T-helper 2 cell (primary cell): ENCODE measurements around the gene RAPGEF6.
A peak's percentile ranks its signal among the peaks of the same experiment; 100 is the strongest.
"Not testable (repeated sequence)": the region's sequence is repeated elsewhere in the genome, so short reads cannot be mapped to it uniquely, and the experiment has no call there.

ENCODE experiments used
- DNase-seq, 5 experiments: peaks; one replicate each; pipeline versions ENCODE4 v3.0.0 to v3.0.0-alpha.2; 2012 to 2022

RAPGEF6 gene

DNA sequence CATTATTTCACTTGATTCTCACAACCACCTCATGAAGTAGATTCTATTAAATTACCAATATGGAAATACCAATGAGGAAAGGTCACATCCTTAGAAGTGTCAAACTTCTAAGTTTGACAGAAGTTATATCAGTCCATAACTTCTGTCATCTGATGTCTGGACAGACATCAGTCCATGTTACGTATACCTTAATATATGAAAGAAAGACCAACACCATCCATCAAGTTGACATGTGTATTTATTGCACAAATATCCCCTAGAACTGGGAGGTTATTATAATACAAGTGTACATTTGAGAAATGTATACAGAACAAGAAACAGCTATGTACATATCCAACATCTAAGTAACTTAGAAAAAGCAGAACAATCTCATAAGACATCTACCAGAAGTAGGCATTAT is 6.5 kb upstream of the RAPGEF6 start:
- no peak for DNase-seq

DNA sequence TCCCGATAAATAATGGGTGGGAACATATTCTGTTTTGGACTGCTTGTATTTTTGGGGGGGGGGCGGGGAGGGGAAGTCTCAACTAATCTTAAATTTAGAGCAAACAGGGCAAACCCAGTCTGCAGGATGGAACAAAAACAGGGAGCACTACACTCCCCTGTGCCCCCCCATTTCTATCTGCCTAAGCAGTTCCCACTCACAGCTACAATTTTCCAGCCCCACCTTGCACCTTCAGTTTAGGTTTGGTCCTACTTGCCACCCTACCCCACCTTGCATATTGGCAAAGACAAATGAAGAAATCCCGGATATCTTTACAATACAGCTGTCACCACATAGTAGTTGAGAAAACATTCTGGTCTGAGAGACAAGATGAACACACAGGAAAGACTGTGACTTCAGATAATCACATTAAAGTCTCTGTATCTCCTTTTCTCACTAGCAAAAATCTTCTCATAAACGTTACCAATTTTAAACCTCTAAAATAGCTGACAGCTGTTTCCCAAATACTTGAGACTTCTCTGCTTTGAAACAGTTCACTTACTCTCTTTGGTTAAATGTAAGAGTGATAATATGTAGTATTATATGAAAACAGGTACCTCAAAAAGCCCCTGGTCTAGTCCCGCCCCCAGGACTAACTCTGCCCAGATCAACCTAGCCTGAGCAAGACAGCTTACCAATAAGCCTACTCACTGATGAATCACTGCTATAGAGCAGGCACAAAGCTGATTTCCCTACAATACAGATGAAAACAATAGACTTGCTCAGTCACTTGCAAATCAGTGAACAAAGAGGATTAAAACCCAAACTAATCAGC is 5.2 kb upstream of the RAPGEF6 start:
- peak in 2 of 5 experiments; percentile 39 to 59 for DNase-seq

DNA sequence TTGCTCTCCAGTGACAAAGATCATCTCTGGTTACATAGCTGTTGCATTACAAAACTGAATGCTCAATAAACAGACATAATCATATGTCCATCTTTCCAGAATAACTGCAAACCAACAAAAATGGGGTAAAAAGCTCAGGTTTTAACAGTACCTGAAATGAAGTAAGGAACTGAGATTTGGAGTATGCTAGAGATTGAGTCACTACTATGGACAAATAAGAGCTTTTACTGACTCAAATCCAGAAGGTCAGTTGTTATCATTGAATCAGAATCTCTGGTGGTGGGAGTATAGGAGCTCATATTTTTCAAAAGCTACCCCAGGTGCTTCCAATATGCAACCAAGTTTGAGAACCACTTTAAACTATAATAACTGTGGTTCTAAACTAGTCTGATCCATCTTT is 4.1 kb upstream of the RAPGEF6 start:
- no peak for DNase-seq

DNA sequence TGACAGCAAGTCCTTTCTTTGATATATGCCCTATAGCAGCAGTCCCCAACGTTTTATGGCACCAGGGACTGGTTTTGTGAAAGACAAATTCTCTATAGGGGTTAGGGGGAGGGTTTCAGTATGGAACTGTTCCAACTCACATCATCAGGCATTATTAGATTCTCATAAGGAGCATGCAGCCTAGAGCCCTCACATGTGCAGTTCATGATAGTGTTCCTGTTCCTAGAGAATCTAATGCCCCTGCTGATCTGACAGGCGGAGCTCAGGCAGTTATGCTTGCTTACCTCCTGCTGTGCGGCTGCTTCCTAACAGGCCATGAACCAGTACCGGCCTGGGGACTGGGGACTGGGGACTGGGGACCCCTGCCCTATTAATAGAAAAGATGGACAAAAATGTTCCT is 2.7 kb upstream of the RAPGEF6 start:
- DNase-seq, result no peak

DNA sequence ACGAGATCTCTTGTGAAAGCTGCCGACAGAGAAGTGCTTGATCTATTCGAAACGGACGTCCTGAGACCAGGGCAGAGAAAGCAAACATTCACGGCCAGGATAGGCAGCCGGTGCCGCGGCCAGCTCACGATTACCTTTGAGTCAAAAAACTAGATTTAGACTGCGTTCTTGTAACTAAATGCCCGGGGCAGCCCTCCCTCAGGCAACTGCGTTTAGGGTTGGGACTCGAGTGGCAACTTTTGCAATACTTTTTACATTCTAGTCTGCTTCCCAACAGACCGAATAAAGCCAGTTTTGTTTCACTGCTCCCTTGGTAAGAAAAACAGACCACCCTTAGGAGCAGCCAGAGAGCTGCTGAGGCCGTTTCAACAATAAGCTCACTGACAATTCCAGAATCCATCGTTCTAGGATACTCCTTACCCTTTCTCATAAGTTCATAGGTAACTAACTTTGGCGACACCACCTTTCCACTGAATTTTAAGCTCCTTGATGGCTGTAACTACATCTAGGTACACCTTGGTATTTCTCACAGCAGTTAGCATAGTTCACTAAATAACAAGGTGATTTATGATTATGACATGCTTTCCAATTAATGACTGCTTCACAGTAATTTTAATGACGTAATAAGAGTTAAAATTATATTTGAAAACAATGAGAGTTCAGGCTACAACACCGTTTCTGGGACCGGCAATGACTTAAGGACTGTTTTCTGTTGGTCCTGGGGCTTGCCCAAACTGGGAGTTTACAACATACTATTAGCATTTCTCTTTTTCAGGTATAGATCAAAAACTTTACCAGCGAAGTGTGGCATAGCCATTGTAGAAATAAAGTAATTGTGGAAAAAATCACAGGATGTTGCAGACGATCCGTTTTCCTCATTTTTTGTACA is 899 bp upstream of the RAPGEF6 start:
- peak in 1 of 5 experiments; percentile 41 for DNase-seq

DNA sequence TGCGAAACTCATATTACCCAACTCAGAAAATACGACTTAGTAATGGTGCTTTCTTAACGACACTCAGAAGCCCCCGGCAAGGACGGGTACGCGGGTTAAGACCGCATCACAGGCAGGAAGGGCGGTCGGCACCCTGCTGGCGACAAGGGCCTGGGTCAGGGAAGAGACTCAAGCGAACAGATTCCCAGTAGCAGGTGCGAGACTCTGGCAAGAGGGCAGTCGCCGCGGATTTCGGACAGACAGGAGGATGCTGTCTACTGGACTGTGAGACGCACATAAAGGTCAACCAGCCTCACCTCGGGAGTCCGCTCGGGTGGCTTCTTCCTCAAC is 398 bp downstream of the RAPGEF6 start:
- peak; percentile 17 to 84 (median 62) for DNase-seq

DNA sequence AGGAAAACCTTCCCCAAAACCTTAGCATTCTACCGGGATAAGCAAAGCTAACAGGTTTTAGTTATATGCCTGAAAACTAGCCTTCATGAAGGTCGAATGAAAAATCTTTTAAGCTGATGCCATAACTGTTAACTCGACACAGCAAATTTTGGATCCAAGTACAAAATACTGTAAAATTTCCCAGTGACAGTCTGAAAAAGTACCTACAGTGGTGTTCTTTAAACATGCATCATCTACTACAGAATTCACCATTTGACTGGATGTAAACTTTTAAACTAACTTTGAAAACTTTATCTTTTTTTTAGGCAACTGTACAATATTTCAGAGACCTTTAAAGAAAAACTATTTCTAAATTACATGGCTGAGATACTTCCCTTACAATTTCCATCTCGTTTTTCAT is 791 bp downstream of the RAPGEF6 start:
- no peak for DNase-seq

DNA sequence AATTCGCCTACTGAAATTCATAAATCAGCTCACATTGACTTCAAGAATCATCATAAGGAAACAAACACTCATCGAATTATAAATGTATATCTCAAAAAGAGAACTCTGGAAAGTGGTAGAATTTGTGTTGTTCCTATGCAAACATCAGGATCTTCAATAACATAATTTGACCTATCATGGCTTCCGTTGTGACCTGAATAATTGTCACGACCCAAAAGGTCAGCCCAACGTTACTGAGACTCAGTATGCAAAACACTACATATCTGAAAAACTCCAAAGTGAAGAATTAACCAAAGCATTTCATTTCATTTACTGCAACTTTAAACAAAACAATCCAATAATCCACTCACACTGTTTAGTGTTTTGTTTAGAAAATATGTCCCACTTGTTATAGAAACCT is 1.2 kb downstream of the RAPGEF6 start:
- DNase-seq, result peak in 1 of 5 experiments; percentile 48

DNA sequence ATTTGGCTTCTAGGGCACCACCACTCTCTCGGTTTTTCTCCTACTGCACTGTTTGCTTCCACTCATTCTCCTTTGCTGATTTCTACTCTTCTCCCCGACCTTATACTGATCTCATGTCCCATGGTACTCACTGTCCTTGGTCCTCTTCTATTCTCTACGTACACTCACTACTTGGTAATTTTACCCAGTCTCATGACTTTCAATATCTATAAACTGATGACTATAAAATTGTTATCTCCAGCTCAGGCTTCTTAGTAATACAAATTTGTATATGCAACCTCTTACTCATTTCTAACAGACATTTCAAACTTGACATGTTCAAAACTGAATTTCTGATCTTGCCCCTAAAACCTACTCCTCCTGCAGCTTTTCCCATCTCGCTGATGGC is 4.1 kb downstream of the RAPGEF6 start:
- DNase-seq, result no peak

DNA sequence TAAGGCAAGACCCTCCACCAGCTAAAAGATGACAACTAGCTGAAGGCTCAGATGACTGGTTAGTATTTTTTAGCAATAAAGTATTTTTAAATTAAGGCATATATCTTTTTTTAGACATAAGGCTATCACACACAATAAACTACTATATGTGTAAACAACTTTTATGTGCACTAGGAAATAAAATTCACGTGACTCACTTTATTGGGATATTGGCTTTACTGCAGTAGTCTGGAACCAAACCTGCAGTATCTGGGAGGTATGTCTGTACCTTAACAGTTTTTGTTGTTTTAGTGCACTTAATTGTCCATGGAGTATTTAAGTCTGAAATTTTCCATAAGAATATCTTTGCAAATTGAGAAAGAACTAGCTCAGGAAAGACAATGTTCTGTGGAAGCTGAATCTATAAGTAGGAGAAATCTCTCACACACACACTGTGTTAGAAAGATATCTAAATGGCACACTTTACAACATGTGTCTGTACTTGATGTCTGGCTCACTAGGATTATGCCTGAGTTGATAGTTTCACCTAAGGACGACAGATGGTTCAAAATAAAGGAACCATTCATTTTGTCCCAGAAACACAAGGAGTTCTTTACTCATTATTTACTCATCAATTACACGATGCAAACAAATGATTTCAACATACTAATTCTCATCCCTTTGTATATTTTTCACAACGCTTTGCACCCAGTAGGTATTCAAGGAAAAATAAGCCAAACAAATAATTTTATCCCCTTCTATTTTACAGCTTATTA is 4.6 kb downstream of the RAPGEF6 start:
- no peak for DNase-seq

DNA sequence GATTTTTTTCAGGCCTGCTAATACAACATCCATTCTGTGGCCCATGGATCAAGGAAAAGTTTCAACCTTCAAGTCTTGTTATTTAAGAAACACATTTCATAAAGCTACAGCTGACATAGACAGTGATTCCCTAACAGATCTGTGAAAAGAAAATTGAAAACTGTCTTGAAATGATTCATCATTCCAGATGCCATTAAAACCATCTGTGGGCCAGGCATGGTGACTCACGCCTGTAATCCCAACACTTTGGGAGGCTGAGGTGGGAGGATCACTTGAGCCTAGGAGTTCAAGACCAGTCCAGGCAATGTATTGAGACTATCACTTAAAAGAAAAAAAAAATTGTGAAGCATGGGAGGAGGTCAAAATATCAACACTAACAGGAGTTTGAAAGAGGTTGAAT is 6.0 kb downstream of the RAPGEF6 start:
- DNase-seq, result no peak

DNA sequence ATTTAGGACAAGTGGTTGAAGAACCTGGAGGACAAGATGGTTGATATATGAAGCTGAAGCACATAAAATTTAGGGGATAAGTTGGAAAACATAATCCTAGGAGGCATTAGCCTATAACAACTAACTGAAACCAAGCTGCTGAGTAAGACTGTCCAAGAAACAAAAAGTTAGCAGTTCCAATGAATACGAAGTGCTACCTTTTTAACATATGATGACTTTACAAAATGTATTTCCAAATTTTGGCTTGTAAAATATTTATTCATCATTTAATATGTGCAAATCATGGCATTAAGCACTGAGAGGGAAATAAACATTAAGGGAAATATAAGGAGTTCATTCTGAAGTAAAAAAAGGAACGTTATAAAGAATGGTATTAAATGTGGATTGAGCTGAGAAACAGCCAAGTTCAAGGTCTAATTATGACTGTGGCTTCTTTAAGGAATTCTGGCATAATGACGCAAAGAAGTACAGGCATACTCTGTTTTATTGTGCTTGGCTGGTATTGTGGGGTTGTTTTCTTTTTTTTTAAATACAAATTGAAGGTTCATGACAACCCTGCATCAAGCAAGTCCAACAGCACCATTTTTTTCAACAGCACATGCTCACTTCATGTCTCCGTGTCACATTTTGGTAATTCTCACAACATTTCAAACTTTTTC is 7.7 kb downstream of the RAPGEF6 start:
- DNase-seq, result no peak

DNA sequence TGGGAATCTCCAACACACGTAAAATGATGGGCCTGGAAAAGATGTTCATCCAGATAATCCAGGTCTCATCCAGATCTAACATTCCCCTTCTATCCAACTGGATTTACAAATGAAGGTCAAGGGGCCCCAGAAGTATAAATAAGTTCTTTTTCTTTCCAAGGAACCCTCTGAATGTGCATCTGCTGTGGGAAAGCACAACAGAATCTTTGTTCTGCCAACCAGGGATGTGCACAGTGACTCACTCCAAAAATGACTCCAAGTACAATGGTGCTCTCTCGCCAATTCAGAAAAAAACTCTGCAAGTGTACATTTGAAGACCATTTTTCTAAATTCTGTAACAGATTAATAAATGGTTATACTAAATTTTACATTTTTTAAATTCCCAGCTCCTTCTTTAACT is 12.4 kb downstream of the RAPGEF6 start:
- no peak for DNase-seq

DNA sequence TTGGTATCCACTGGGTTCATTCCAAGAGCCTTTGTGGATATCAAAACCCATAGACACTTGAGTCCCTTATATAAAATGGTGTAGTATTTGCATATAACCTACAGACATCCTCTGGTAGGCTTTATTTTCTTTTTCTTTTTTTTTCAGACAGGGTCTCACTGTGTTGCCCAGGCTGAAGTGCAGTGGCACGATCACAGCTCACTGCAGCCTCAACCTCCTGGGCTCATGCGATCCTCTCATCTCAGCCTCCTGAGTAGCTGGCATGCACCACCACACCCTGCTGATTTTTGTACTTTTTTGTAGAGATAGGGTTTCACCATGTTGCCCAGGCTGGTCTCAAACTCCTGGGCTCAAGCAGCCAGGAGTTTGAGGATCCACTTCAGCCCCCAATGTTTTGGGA is 13.9 kb downstream of the RAPGEF6 start:
- not testable (repeated sequence) for DNase-seq

DNA sequence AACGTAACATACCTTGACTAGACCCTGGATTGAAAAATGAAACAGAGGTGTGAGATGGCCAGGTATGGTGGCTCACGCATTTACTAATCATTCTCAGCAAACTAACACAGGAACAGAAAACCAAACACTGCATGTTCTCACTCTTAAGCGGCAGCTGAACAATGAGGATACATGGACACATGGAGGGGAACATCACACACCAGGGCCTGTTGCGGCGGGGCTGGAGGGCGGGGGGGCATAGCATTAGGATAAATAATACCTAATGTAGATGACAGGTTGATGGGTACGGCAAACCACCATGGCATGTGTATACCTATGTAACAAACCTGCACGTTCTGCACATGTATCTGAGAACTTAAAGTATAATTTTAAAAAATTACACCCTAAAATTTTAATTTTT is 15.9 kb downstream of the RAPGEF6 start:
- no peak for DNase-seq

DNA sequence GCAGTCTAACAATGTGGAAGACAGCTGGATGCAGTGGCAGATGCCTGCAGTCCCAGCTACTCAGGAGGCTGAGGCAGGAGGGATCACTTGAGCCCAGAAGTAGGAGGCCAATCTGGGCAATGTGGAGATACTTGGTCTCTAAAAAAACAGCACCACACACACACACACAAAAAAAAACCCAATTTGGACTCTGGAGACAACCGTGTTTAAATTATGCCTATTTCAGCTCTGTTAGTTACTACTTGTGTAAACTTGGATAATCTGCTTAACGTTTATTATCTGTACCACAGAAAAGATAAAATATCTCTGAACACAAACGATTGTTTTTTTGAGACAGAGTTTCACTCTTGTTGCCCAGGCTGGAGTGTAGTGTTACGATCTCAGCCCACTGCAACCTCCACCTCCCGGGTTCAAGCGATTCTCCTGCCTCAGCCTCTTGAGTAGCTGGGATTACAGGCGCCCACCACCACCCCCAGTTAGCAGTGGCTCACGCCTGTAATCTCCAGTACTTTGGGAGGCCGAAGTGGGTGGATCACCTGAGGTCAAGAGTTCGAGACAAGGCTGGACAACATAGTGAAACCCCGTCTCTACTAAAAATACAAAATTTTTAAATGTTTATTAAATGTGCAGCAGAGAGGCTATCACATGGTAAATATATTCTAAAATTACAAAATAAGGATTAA is 17.7 kb downstream of the RAPGEF6 start:
- no peak for DNase-seq

DNA sequence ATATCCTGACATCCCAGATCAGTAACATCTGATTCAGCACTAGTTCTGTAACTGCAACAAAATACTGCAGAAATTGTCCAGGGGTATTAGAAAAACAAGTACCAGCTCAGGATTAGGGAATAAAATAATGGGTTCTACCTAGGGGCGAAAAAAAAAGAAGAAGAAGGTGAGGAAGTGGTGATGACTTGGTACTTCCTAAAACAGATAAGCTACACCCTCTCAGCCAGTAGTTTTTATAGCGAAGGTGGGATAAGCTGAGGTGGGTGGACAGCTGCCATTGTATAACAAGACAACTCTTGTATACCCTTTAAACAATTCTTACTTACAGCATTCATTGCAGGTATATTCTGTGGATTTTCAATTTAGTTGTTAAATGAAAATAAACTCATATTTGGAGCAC is 19.1 kb downstream of the RAPGEF6 start:
- DNase-seq, result no peak

DNA sequence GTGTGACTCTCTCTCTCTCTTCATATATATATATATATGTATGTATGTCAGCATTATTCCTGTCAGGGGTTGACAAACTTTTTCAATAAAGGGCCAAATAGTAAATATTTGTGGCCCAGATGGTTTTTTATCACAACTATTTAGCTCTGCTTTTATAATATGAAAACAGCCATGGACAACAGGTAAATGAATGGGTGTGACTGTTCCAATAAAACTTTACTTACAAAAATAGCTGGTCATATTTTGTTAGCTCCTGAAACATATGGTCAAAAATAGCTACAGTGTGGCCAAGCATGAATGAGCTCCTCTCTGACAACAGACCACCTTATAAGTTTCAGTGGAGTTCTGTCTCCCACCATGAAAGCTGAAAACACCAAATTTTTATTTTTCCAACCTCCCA is 21.6 kb downstream of the RAPGEF6 start:
- DNase-seq, result no peak

DNA sequence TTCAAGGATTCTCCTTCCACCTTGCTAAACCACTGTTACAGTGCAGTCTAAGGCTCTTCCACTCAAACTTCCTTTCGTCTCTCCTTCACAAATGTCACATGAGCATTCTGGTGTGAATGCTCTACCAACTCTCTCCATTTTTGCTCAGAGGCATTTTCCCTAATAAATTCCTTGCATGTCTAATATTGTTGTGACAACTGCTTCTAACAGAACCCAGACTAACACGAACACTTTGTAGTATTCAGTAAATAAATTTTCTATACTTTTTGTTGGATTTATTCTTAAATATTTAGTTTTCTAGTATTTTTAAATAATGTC is 24.0 kb downstream of the RAPGEF6 start:
- no peak for DNase-seq

DNA sequence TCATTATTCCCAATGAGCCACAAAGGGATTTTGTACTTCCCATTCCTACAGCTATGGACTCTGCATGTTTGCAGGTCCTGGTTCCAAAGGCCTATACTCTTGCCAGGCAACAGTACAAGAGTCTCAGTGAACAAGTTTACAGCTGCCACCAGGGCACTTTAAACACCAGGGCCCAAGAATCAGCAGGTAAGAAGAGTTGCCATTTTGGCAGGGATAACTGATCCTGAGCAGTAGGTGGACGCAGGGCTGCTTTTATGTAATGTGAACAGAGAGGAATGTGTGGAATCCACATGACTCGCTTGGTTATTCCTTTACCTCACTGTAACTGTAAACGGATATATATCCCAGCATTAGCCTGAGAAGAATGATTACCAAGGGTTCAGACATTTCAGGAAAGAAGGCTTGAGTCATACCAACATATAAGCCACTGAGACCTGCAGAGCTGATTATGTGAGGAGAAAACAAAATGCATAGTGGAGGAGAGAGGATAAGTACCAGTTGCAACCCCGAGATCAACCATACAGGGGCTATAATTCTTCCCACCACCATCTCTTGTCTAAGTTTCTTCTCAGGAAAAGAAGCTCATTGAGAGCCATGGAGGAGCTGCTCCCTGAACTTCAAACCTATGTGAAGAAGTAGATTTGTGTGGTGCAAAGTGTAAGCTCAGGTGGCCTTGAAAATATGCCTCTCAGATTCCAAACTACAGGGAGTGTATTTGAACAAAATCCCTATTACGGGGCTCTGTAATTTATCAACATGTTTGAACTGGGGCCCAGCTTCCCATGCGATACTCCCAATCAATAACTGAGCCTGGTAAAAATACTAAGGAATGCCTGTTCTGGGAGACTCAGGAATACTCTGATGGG is 24.6 kb downstream of the RAPGEF6 start:
- DNase-seq, result no peak

DNA sequence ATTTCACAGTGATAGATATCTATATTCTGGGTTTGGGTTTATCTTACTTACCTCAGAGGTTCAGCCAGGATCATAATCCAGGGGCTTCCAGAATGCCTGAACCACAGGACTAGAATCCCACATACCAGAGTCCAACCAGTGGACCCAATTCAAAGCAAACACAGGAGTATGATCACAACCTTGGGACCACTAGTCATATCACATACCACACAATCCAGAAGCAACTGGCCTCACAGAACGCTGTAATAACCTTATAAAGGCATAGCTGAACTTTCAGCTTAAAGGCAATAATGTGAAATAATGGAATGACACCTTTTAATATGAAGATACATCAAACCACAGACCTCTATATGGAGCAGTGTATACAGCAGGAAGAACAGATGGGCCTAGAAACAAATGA is 25.3 kb downstream of the RAPGEF6 start:
- no peak for DNase-seq
